Nephron (organoid): ENCODE measurements around the gene CDC42EP3.

ENCODE experiments used
- H3K27ac Mint-ChIP-seq, 3 experiments: 2 replicates each; pipeline ENCODE4 v1.8.0; 2020; ENCODE audit warnings: mixed read lengths in 3 of 3, mild to moderate bottlenecking in 2 of 3, moderate library complexity in 1 of 3
- H3K27me3 Mint-ChIP-seq: 2 replicates; pipeline ENCODE4 v1.8.0; 2021; ENCODE audit warnings: low read depth, mild to moderate bottlenecking, moderate library complexity, mixed read lengths
- H3K36me3 Mint-ChIP-seq: 2 replicates; pipeline ENCODE4 v1.8.0; 2020; ENCODE audit warnings: low read depth, mixed read lengths
- H3K4me1 Mint-ChIP-seq: 2 replicates; pipeline ENCODE4 v1.8.0; 2020; ENCODE audit warnings: mixed read lengths
- H3K4me3 Mint-ChIP-seq, 3 experiments: 2 replicates each; pipeline ENCODE4 v1.8.0; 2020; ENCODE audit warnings: mild to moderate bottlenecking in 3 of 3, mixed read lengths in 3 of 3, moderate library complexity in 2 of 3
- H3K9me3 Mint-ChIP-seq: 2 replicates; pipeline ENCODE4 v1.8.0; 2020; ENCODE audit warnings: mixed read lengths
- TF ChIP-seq, protein P1 (sequence below), 3 experiments: fragments of 200-600 bp; sonication (generic); IDR thresholded peaks; one replicate each; pipeline ENCODE4 v1.5.0; 2021; ENCODE audit warnings: antibody characterized with exemption in 3 of 3; ENCODE audit not compliant: unreplicated experiment in 3 of 3

Gene CDC42EP3

DNA sequence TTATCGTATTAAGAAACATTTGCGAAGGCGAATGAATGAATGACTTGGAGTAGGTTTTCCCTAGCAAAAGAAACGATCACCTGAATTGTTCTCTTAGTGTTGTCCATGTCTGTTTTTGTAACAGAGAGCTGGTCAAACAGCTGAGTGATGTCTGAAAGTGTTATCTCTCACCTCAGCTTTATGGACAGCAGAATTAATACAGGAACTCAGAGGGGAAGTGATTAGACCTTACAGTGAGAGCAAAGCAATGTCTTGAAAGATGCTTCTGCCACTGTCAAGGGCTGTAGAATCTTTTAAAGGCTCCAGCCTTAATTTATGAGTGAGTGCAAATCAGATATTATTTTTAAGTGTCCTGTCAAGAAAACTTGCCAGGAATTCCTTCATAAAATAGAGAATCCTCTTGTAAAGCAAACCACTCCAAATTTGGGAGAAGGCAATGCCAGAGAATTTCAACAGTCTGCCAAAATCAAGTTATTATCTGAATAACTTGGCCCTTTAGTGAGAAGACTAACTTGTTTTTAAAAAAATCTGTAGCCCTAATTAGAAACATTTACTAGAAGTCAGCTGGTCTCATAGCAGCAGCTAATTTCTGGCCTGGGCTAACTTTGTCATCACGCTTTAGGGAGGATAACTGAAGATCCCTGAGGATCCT lies 60.7 kb downstream of the CDC42EP3 start:
- no peaks in the 10 kb centered on the region for H3K36me3 Mint-ChIP-seq
- TF ChIP-seq, protein P1, sequence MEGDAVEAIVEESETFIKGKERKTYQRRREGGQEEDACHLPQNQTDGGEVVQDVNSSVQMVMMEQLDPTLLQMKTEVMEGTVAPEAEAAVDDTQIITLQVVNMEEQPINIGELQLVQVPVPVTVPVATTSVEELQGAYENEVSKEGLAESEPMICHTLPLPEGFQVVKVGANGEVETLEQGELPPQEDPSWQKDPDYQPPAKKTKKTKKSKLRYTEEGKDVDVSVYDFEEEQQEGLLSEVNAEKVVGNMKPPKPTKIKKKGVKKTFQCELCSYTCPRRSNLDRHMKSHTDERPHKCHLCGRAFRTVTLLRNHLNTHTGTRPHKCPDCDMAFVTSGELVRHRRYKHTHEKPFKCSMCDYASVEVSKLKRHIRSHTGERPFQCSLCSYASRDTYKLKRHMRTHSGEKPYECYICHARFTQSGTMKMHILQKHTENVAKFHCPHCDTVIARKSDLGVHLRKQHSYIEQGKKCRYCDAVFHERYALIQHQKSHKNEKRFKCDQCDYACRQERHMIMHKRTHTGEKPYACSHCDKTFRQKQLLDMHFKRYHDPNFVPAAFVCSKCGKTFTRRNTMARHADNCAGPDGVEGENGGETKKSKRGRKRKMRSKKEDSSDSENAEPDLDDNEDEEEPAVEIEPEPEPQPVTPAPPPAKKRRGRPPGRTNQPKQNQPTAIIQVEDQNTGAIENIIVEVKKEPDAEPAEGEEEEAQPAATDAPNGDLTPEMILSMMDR (IDR thresholded peaks at IDR 0.05; ENCODE audit: unreplicated experiment in 3 of 3): no peak
- H3K4me3 Mint-ChIP-seq: no peak overlapping the region

DNA sequence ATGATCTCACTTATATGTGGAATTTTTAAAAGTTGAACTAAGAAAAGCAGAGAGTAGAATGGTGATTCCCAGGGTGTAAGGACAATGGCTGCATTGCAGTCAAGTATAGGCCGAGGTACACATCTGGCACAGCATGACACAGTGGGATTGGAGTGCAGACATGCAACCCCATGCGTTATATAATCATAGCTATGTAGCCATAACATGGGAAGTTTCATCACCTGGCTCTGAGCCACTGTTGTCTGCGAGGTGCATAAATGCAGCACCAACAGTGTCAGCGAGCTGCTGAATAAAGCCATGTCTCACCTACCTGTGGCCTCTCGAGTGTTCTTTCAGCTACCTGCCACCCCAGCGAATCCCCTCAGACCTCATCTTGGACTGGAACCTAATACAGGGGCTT lies 61.7 kb downstream of the CDC42EP3 start:
- H3K27ac Mint-ChIP-seq: no peak overlapping the region

More for the DNA sequence above, 60.7 kb downstream of the CDC42EP3 start:
- Mint-ChIP-seq H3K4me1 (peaks cover 39% of the 10 kb centered on the region), H3K27me3 (peaks cover 9% of the 10 kb centered on the region), H3K27ac (peak overlapping the region in 1 of 3 experiments; percentile 56), H3K9me3 (peaks cover 19% of the 10 kb centered on the region)

DNA sequence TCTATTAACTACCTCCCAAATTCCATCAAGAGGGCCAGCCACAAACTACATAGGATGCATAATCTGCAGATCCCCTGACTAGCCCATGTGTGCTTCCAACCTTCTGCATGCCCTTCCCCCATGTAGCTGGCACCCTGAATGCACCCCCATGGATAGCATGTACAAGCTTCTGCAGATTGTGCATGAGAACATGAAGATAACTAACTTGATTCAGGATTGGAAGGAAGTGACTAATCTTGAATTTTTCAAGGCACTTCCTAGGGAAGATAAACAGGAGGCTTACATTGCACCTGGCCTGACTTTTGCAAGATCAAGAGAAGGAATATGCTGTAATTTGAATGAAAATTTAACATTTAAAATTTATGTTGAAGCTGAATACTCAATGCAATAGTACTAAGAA lies 66.7 kb downstream of the CDC42EP3 start:
- H3K9me3 Mint-ChIP-seq: peaks cover 29% of the 10 kb centered on the region
- TF ChIP-seq, protein P1 (IDR thresholded peaks at IDR 0.05; ENCODE audit: unreplicated experiment in 3 of 3): no peak
- H3K36me3 Mint-ChIP-seq: no peaks in the 10 kb centered on the region
- no peak overlapping the region for H3K4me3 Mint-ChIP-seq
- H3K27ac Mint-ChIP-seq: no peak overlapping the region
- peaks cover 16% of the 10 kb centered on the region for H3K4me1 Mint-ChIP-seq
- H3K27me3 Mint-ChIP-seq: no peaks in the 10 kb centered on the region

More for the DNA sequence above, 61.7 kb downstream of the CDC42EP3 start:
- peaks cover 3% of the 10 kb centered on the region for H3K27me3 Mint-ChIP-seq
- H3K36me3 Mint-ChIP-seq: no peaks in the 10 kb centered on the region
- TF ChIP-seq, protein P1 (IDR thresholded peaks at IDR 0.05; ENCODE audit: unreplicated experiment in 3 of 3): no peak
- H3K4me3 Mint-ChIP-seq: no peak overlapping the region
- peaks cover 24% of the 10 kb centered on the region for H3K9me3 Mint-ChIP-seq
- peaks cover 37% of the 10 kb centered on the region for H3K4me1 Mint-ChIP-seq

DNA sequence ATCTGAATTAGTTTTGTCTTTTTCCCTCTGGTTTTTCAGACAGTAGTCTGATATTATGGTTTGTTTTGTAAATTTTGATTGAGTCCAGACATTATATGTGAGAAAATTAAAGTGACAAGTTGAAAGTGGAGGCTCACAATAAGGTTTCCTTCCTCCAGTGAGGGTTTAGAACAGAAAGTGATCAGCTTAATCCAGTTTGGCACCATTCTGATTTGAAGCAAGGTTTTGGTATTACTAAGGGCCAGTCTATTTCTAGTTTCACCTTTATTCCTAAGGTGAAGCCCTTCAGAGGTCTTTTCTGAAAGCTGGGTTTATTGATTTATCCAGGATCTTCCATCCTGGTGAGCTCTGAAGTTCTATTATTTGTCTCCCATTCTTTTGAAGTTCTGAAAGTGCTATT lies 68.7 kb downstream of the CDC42EP3 start:
- TF ChIP-seq, protein P1 (IDR thresholded peaks at IDR 0.05; ENCODE audit: unreplicated experiment in 3 of 3): no peak
- H3K27ac Mint-ChIP-seq: no peak overlapping the region

DNA sequence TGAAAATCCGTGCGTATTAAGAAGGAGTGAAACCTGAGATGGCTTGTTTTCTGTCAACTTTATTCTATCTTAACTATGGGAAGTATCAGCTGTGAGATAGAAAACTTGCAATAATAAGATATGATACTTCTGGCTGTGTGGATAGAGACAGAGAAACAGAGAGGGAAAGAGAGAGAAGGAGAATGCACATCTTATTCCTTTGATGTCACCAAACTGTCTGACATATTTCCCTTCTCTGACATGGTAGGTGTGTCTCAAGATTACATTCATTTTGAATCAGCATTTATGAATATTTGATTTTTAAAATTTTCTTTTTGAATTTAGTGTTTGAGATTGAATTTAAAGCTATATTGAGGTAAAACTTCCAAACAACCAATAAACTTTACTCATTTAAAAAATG lies 69.4 kb downstream of the CDC42EP3 start:
- no peaks in the 10 kb centered on the region for H3K36me3 Mint-ChIP-seq
- H3K27me3 Mint-ChIP-seq: peaks cover 4% of the 10 kb centered on the region
- peak overlapping the region in 2 of 3 experiments; percentile 2 to 18 for H3K27ac Mint-ChIP-seq
- H3K4me1 Mint-ChIP-seq: peaks cover 16% of the 10 kb centered on the region
- TF ChIP-seq, protein P1 (IDR thresholded peaks at IDR 0.05; ENCODE audit: unreplicated experiment in 3 of 3): no peak
- peaks cover 25% of the 10 kb centered on the region for H3K9me3 Mint-ChIP-seq
- no peak overlapping the region for H3K4me3 Mint-ChIP-seq

More for the DNA sequence above, 68.7 kb downstream of the CDC42EP3 start:
- peaks cover 16% of the 10 kb centered on the region for H3K4me1 Mint-ChIP-seq
- H3K36me3 Mint-ChIP-seq: no peaks in the 10 kb centered on the region
- H3K27me3 Mint-ChIP-seq: peaks cover 4% of the 10 kb centered on the region
- H3K9me3 Mint-ChIP-seq: peaks cover 26% of the 10 kb centered on the region
- no peak overlapping the region for H3K4me3 Mint-ChIP-seq

DNA sequence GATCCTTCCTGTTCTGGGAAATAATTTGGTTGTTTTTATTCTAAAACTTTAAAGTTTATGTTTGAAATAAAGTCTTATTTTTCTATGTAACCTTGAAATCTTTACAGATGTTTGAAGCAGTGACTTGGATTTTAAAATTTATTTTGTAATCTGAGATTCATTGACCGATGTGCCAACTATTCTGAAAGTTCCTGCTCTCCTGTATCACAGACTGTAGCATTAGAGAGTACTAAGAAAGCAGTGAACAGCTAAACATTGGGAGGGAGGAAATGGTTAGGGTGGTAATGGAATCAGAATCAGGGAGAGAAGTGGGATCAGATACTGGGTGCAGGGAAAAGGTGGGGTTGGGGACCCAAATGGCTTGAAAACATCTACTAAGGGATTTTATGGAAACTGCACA lies 69.9 kb downstream of the CDC42EP3 start:
- H3K4me3 Mint-ChIP-seq: no peak overlapping the region
- H3K36me3 Mint-ChIP-seq: no peaks in the 10 kb centered on the region
- H3K27me3 Mint-ChIP-seq: peaks cover 4% of the 10 kb centered on the region
- H3K9me3 Mint-ChIP-seq: peaks cover 29% of the 10 kb centered on the region
- H3K4me1 Mint-ChIP-seq: peaks cover 16% of the 10 kb centered on the region
- TF ChIP-seq, protein P1 (IDR thresholded peaks at IDR 0.05; ENCODE audit: unreplicated experiment in 3 of 3): no peak
- peak overlapping the region in 2 of 3 experiments; percentile 2 to 18 for H3K27ac Mint-ChIP-seq
